Keratinocyte (primary cell): ENCODE results near the gene ABCB11. TPM values are rescaled to one million over a fixed set of nuclear protein-coding genes. Genes with fewer than 3 reads are reported as not detected.

Experiments
- DNase-seq: peaks from one replicate; pipeline ENCODE4 v3.0.0-alpha.2; 2011; ENCODE audit warnings: low read depth, missing footprints, low spot score
- FAIRE-seq: peaks from 2 replicates; lab custom pipeline; 2011; peaks lifted over from hg19 to GRCh38; lab: Jason Lieb, UNC
- H2AFZ ChIP-seq: 2 replicates; pipeline ENCODE4 v1.6.0; 2012; ENCODE audit warnings: low read length, control low read depth, inconsistent platforms; ENCODE audit not compliant: control insufficient read depth
- H3K27ac ChIP-seq: 2 replicates; pipeline ENCODE4 v1.5.1; 2011; ENCODE audit warnings: low read length; ENCODE audit not compliant: control insufficient read depth, insufficient read depth
- H3K27me3 ChIP-seq: 3 replicates; pipeline ENCODE4 v1.6.0; 2011; ENCODE audit warnings: low read length; ENCODE audit not compliant: control insufficient read depth, insufficient read depth; ENCODE audit errors: extremely low read depth
- H3K36me3 ChIP-seq, 2 experiments: 2 replicates in 1 of 2; 3 replicates in 1 of 2; pipeline ENCODE4 v1.5.1; 2011; ENCODE audit warnings: low read length in 2 of 2, mild to moderate bottlenecking in 1 of 2; ENCODE audit not compliant: control insufficient read depth in 2 of 2, insufficient read depth in 2 of 2; ENCODE audit errors: extremely low read depth in 1 of 2
- H3K4me1 ChIP-seq: 3 replicates; pipeline ENCODE4 v1.5.1; 2011; ENCODE audit warnings: low read length; ENCODE audit not compliant: control insufficient read depth, insufficient read depth; ENCODE audit errors: extremely low read depth
- H3K4me2 ChIP-seq: 3 replicates; pipeline ENCODE4 v1.6.0; 2011; ENCODE audit warnings: low read depth, low read length; ENCODE audit not compliant: control insufficient read depth, insufficient read depth; ENCODE audit errors: extremely low read depth
- H3K4me3 ChIP-seq, 3 experiments: fragments of 200-600 bp in 1 of 3; sonication (generic) in 1 of 3; 2 replicates in 2 of 3; 3 replicates in 1 of 3; pipeline ENCODE4 v1.5.1; 2011 to 2016; ENCODE audit warnings: low read length in 3 of 3, mild to moderate bottlenecking in 3 of 3, control low read depth in 2 of 3, inconsistent platforms in 1 of 3, low read depth in 1 of 3, mixed read lengths in 1 of 3, mixed run types in 1 of 3, moderate library complexity in 1 of 3; ENCODE audit not compliant: control insufficient read depth in 2 of 3, insufficient read depth in 2 of 3; ENCODE audit errors: extremely low read depth in 1 of 3
- H3K79me2 ChIP-seq: 2 replicates; pipeline ENCODE4 v1.6.0; 2012; ENCODE audit warnings: low read length; ENCODE audit not compliant: control insufficient read depth, insufficient read depth
- H3K9ac ChIP-seq: 3 replicates; pipeline ENCODE4 v1.6.0; 2011; ENCODE audit warnings: low read length; ENCODE audit not compliant: control insufficient read depth, insufficient read depth; ENCODE audit errors: extremely low read depth
- H3K9me1 ChIP-seq: 3 replicates; pipeline ENCODE4 v1.6.0; 2011; ENCODE audit warnings: low read length; ENCODE audit not compliant: control insufficient read depth, insufficient read depth; ENCODE audit errors: extremely low read depth
- H3K9me3 ChIP-seq: 2 replicates; pipeline ENCODE4 v1.5.1; 2012; ENCODE audit warnings: low read depth, low read length; ENCODE audit not compliant: control insufficient read depth
- H4K20me1 ChIP-seq: 3 replicates; pipeline ENCODE4 v1.6.0; 2011; ENCODE audit warnings: low read length; ENCODE audit not compliant: control insufficient read depth, insufficient read depth; ENCODE audit errors: extremely low read depth
- CTCF ChIP-seq, 3 experiments: IDR thresholded peaks in 1 of 3; conservative IDR thresholded peaks in 1 of 3; optimal IDR thresholded peaks in 1 of 3; 2 replicates in 2 of 3; 3 replicates in 1 of 3; pipeline versions ENCODE3 to v1.5.1; 2011; ENCODE audit warnings: low read length in 3 of 3, mild to moderate bottlenecking in 3 of 3, moderate library complexity in 2 of 3, control low read depth in 1 of 3, inconsistent platforms in 1 of 3; ENCODE audit not compliant: insufficient read depth in 2 of 3; ENCODE audit errors: extremely low read depth in 1 of 3
- EZH2 ChIP-seq: IDR thresholded peaks from one replicate; pipeline ENCODE4 v1.6.1; 2012; ENCODE audit warnings: inconsistent platforms, mild to moderate bottlenecking, low read length, moderate library complexity
- dilution Hi-C: fragments of 300-500 bp; cut with MboI; formaldehyde crosslinking; loops from one replicate; pipeline ENCODE4 v1.7.0; 2020; ENCODE audit warnings: low sequenced_read_pairs; ENCODE audit not compliant: extremely low pct_ligation_motif_present
- polyA plus RNA-seq, 5 experiments: library from polyadenylated mRNA; depleted of rRNA in 3 of 5; stranded (reverse) in 3 of 5; stranded (forward) in 1 of 5; unstranded in 1 of 5; fragments of >200 nt; gene quantifications; 1 replicate in 1 of 5; 2 replicates in 3 of 5; 3 replicates in 1 of 5; pipeline versions ENCODE4 v1.2.1 to v1.2.3, GENCODE V29; 2011 to 2012; ENCODE audit warnings: missing spikeins in 2 of 5, low read depth in 1 of 5, low replicate concordance in 1 of 5

Gene ABCB11
- polyA plus RNA-seq, 1 donor (not counting 4 experiments of a cell fraction or from before 2014, with no cell fraction given) = 0.03 TPM

DNA sequence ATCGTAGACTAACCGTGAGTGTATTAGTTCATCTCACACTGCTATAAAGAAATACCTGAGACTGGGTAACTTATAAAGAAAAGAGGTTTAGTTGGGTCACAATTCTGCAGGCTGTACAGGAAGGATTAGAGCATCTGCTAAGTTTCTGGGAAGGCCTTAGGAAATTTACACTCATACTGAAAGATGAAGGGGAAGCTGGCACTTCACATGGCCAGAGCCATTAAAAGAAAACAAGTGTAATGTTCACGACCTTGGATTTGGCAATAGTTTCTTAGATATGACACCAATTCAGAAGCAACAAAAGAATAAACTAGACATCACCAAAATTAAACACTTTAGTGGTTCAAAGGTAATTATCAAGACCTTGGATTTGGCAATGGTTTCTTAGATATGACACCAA is 23.8 kb downstream of the ABCB11 start:
- Histone ChIP-seq H2AFZ (no peak overlapping the region), H3K9ac (no peak overlapping the region), H3K27ac (no peak overlapping the region), H4K20me1 (no peaks in the 10 kb centered on the region), H3K36me3 (no peaks in the 10 kb centered on the region), H3K79me2 (no peaks in the 10 kb centered on the region), H3K9me1 (no peaks in the 10 kb centered on the region), H3K27me3 (no peaks in the 10 kb centered on the region), H3K4me2 (no peak overlapping the region), H3K4me3 (no peak overlapping the region), H3K9me3 (no peaks in the 10 kb centered on the region), H3K4me1 (peaks cover 32% of the 10 kb centered on the region)
- dilution Hi-C loops = no loop called here
- no peak for DNase-seq
- FAIRE-seq = no peak
- TF ChIP-seq EZH2 = no peak
- TF ChIP-seq CTCF (optimal IDR thresholded peaks at IDR 0.05 in 1 of 3, IDR thresholded peaks at IDR 0.05 in 1 of 3, conservative IDR thresholded peaks at IDR 0.05 in 1 of 3; ENCODE audit: extremely low read depth in 1 of 3, insufficient read depth in 2 of 3, low read length in 3 of 3) = no peak

DNA sequence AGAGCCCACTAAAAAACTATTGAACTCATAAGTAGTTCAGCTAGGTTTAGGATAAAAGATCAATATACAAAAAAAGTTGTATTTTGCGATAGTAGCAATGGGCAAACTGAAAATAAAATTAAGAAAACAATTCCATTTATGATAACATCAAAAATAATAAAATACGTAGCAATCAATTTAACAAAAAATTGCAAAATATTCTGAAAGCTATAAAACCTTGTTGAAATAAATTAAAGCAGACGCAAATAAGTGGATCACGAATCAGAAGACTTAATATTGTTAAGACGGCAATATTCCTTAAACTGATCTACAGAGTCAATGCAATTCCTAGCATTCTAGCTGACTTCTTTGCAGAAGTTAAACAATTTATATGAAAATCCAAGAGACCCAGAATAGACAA is 24.5 kb downstream of the ABCB11 start:
- DNase-seq (no peak), FAIRE-seq (no peak)
- dilution Hi-C loops = no loop called here
- Histone ChIP-seq H3K9me1 (no peaks in the 10 kb centered on the region), H3K27me3 (no peaks in the 10 kb centered on the region), H2AFZ (no peak overlapping the region), H3K9ac (no peak overlapping the region), H4K20me1 (no peaks in the 10 kb centered on the region), H3K36me3 (no peaks in the 10 kb centered on the region), H3K9me3 (no peaks in the 10 kb centered on the region), H3K4me3 (no peak overlapping the region), H3K4me2 (no peak overlapping the region), H3K4me1 (peaks cover 25% of the 10 kb centered on the region), H3K79me2 (no peaks in the 10 kb centered on the region), H3K27ac (no peak overlapping the region)
- no peak for TF ChIP-seq EZH2
- no peak for TF ChIP-seq CTCF (optimal IDR thresholded peaks at IDR 0.05 in 1 of 3, IDR thresholded peaks at IDR 0.05 in 1 of 3, conservative IDR thresholded peaks at IDR 0.05 in 1 of 3; ENCODE audit: extremely low read depth in 1 of 3, insufficient read depth in 2 of 3, low read length in 3 of 3)
